ENCODE results near the gene POMP.
"Not testable (repeated sequence)": the region's sequence is repeated elsewhere in the genome, so short reads cannot be mapped to it uniquely, and the experiment has no call there.

The POMP gene

DNA sequence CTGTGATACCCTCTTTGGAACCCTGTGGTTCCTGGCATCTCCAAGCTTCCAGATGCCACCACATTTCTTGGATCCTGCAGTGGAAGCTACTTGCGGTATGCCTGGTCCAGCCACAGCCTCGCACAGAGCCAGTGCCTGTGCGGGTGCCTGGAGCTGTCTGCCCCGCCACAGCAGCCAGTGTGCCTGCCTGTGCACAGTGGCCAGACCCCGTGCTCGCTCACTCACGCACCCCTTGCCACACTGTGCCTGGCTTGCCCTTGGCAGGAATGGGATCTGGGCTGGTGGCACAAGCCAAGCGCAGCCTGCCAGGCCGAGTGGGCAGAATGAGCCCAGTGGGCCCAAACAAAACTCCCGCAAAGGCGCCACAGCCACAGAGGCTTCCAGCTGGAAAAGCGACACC is 26.2 kb downstream of the POMP start:
- no peak for DNase-seq (ENCODE audit: low read depth, low spot score)
- H3K27ac ChIP-seq, result no peak overlapping the region

DNA sequence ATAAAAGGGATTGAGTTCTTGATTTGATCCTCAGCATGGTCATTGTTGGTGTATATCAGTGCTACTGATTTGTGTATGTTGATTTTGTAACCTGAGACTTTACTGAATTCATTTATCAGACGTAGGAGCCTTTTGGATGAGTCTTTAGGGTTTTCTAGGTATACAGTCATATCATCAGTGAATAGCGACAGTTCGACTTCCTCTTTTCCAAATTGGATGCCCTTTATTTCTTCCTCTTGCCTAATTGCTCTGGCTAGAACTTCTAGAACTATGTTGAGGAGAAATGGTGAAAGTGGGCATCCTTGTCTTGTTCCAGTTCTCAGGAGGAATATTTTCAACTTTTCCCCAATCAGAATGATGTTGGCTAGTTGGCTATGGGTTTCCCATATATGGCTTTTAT is 27.0 kb downstream of the POMP start:
- no peak for DNase-seq (ENCODE audit: low read depth, low spot score)

DNA sequence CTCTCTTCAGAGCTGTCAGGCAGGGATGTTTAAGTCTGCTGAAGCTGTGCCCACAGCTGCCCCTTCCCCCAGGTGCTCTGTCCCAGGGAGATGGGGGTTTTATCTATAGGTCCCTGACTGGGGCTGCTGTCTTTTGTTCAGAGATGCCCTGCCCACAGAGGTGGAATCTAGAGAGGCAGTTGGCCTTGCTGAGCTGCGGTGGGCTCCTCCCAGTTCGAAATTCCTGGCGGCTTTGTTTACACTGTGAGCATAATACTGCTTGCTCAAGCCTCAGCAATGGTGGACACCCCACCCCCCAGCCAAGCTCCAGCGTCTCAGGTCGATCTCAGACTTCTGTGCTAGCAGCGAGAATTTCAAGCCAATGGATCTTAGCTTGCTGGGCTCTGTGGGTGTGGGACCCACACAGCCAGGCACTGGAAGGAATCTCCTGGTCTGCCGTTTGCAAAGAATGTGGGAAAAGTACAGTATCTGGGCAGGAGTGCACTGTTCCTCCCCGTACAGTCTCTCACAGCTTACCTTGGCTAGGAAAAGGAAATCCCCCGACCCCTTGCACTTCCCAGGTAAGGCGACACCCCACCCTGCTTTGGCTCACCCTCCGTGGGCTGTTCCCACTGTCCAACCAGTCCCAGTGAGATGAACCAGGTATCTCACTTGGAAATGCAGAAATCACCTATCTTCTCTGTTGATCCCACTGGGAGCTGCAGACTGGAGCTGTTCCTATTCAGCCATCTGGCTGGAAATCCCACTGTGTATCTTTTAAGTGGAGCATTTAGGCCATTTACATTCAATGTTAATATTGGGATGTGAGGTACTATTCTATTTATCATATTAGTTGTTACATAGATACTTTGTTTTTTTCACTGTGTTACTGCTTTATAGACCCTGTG is 34.9 kb downstream of the POMP start:
- H3K27ac ChIP-seq, result not testable (repeated sequence)
- peak; percentile 34 for DNase-seq (ENCODE audit: low read depth, low spot score)

More for the DNA sequence above, 27.0 kb downstream of the POMP start:
- H3K27ac ChIP-seq, result no peak overlapping the region

DNA sequence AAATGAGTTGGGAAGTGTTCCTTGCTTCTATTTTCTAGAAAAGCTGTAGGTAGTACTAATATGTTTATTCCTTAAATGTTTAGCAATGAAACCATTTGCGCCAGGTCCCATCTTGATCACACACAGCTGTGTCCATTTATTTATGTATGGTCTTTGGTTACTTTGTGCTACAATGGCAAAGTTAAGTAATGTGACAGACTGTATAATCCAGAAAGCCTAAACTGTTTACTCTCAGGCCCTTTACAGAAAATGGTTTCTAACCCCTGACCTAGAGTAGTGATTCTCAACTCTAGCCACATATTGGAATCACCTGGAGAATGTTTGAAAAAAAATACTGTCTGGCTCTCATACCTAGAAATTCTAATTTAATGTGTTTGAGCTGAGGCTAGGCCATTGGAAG is 38.5 kb downstream of the POMP start:
- no peak for DNase-seq (ENCODE audit: low read depth, low spot score)
- H3K27ac ChIP-seq, result no peak overlapping the region

DNA sequence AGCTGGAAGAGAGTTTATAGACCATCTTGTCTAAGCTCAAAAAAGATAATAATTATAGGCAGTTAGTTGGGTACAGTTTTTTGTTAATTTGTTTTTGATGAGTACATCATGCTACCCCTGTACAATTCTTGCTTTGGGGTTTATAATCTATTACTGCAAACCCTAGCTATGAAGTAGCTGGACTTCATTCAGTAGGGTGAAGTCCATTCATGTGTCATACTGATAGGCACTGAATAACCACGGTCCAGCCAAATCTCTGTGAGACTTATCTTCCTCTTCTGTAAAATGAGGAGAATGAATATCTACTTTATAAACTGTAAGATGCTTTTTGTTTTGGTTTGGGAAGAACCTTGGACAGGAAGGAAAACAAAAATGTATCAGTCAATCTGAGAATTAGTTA is 40.3 kb downstream of the POMP start:
- no peak overlapping the region for H3K27ac ChIP-seq
- DNase-seq (ENCODE audit: low read depth, low spot score), result no peak

DNA sequence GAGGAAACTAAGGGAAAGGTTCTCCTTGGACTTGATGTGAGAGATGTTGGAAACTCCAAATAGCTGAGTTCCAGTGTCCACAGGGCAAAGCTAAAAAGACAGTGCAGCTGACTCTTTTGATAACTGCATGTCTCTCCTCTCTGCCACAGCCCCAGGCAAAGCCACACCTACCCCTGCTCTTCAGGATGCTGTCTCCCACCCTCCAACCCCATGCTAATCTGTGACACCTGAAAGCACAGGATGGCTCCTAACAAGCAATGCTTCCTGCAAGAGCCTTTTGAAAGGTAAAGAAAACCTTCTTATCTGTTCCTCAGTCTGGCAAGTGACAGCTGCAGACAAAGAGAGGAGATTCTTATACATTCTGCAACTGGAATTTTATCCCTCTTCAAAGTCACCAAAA is 45.4 kb downstream of the POMP start:
- DNase-seq (ENCODE audit: low read depth, low spot score), result no peak
- H3K27ac ChIP-seq, result no peak overlapping the region

DNA sequence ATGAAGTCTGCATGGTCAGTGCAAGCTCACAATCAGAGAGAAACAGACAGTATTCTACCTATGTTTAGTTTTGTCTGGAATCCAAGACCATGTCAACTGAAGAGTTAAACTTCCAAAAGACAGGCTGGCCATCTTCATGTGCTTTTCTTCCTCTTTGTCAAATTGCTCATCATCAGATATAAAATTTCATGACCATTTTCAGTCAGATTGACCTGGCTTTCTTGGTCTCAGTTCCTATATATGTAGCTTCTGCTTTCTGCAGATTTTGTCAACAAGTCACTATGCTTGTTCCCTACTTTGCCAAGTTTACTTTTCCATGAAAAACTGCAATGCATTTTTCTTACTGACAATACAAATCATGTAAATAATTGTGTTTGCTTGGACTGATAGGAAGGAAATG is 46.0 kb downstream of the POMP start:
- no peak for DNase-seq (ENCODE audit: low read depth, low spot score)
- no peak overlapping the region for H3K27ac ChIP-seq

DNA sequence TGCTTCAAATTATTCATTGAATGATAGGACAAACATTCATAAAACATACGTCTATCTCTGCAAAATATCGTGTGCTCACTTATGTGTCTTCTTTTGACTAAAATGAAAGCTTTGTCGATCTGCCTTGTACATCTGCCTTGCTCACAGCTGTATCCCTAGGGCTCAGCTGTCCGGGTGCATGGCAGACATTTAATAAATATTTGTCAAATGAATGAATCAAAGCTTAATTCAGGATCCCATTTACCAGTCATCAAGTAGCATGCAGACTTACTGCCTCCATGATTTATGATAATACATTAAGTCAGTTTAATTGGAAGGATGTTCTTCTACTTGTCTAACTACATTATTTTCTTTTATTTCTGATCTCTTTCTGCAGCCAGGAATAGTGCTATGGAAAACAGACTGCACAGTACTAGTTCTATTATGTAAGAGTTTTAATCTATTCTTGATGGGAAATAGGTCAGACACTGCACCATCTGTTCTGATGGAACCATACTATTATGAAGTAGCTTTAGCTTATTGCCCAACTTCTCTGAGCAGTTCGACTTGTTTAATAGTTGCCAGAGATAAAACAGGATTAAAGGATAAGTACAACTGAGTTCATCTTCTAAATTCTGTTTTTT is 46.6 kb downstream of the POMP start:
- H3K27ac ChIP-seq, result no peak overlapping the region
- DNase-seq (ENCODE audit: low read depth, low spot score), result no peak

DNA sequence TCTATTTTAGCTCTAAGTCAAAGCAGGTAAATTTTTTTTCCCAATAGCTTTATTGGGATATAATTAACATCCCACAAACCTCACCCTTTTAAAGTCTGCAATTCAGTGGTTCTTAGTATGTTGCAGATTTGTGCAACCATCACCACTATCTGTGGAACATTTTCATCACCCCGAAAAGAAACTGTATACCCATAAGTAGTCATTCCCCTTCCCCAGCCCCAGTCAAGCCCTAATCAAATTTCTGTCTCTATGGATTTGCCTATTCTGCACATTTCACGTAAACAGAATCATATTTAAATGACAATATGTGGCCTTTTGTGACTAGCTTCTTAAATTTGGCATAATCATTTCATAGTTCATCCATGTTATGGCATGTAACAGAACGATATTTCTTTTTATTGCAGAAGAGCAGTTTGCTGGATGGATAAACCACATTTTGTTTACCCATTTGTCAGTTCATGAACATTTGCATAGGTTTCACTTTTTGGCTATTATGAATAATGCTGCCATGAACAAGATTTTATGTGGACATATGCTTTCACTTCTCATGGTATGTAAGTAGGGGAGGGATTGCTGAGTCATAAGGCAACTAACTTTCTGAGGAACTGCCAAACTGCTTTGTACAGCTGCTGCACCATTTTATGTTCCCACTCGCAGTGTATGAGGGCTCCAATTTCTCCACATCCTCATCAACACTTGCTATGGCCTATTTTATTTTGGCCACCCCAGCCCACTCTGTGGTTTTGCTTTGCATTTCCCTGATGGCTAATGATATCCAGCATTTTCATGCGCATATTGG is 48.9 kb downstream of the POMP start:
- DNase-seq (ENCODE audit: low read depth, low spot score), result peak; percentile 45

DNA sequence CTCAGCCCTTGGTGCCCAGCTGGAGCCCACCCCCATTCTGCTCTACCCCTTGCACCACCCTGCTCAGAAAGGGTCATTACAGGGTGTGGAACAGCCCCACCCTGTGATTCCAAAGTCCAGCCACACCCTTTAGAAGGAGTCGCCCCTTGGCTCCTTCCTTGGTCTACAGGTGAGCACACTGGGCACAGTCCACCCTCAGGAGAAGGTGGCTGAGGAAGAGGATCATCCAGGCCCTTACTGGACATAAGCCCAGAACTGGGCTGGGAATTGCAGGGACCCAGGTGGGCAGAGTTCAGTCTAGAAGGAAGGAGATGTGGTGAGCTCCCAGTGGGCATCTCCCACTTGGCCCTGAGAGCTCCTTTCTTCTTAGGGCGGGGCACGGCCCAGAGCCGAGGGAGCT is 51.2 kb downstream of the POMP start:
- DNase-seq (ENCODE audit: low read depth, low spot score), result no peak
- no peak overlapping the region for H3K27ac ChIP-seq

More for the DNA sequence above, 48.9 kb downstream of the POMP start:
- no peak overlapping the region for H3K27ac ChIP-seq

DNA sequence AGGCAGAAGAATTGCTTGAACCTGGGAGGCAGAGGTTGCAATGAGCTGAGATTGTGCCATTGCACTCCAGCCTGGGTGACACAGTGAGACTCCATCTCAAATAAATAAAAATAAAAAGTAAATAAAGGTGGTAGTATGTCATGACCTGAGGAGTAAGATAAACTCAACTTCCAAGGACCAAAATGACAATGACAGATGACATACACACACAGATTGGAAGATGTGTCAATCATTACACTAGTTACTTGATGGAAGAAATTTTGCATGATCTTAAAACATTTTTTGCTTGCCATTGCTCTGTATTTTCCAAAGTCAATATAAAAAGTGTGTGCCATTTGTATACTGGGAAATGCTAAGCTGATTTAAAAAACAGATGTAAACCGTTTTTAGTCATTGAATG is 55.7 kb downstream of the POMP start:
- no peak overlapping the region for H3K27ac ChIP-seq
- DNase-seq (ENCODE audit: low read depth, low spot score), result no peak

DNA sequence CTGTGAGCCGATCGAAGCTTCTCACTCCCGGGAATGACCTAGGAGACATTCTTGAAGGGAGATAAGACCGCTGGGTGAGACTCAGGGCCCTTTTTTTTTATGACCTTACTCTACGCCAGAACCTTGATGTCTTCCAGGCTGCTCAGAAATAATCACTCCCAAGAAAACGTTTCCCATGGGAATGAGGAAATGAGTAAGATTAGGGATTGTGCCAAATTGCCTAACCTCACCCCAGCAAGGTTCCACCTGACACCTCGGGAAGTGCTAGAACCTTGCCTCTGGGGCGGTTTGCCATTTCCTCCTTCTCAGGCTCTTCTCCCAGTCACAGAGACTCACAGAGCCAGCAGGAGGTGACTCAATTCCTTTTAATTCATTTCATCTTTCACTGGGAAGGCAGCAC is 57.6 kb downstream of the POMP start:
- H3K27ac ChIP-seq, result peak overlapping the region; percentile 13
- DNase-seq (ENCODE audit: low read depth, low spot score), result peak; percentile 45

DNA sequence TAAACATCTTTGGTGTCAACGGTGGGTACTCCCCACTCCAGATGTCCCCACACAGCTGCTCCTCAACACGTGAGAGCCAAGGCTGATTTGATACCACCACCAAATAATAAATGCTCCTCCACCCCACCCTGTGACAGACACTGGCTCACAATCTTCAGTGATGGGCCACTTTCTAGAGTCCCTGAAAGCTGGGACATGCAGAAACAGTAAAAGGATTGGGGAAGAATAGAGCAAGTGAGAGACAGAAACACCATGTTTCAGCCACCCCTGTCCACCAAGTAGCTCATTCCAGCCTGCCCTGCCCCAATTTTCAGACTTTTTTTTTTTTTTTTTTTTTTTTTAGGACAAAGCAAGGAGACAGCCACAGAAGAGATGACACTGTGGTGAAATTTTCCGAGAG is 58.2 kb downstream of the POMP start:
- no peak for DNase-seq (ENCODE audit: low read depth, low spot score)
- peak overlapping the region; percentile 13 for H3K27ac ChIP-seq

DNA sequence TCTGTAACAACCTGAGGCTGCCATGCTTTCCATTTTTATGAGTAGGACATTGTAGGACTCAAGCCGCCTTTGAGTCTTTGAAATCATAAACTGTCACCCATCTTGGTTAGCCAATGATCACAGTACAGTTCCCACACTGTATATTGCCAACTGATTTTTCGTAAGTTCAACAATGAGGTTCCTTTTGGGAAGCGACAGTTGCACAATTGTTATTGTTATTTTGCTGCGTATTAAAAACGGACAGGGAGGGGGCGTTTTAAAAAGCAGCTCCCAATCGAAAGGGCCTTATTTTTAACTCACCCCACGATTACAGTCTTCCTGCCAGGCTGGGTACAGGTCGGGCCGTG is 59.2 kb downstream of the POMP start:
- no peak overlapping the region for H3K27ac ChIP-seq
- DNase-seq (ENCODE audit: low read depth, low spot score), result no peak

DNA sequence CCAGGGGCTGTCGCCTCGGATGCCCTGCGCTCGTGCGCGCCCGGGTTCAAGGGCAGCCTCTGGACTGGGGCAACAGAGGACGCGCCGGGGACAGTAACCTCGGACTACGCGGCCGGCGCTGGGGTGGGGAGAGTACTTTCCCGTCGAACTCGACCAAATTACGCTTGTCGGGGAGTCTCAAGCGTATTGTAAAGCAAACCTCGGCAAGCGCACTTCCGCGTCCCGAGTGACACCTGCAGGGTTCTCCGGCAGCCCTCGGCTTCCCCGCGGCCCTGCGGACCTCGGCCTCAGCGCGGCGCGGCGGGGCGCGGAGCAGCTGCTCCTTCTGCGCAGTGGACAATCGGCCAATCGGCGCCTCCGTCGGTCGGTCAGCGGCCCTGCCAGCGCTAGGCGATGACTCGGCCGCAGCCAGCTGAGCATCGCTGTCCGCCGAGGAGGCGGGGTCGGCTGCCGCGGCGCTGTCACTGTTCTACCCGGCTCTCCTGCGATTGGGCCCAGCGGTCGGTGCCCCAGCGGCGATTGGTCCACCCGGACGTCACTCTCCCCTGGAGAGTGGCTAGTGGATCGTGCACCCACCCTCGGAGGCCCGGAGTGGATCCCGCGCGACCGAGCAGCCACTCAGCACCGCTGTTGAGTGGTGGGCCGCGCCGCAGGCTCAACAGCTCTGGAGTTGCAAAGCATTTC is 59.8 kb downstream of the POMP start, which contains the start of gene SLC46A3:
SLC46A3 (minus strand) TSS at position 428 of the 684 bp plus-strand sequence. CDS start 972 bp downstream, outside the sequence.
- no peak within 1 kb of the TSS for H3K27ac ChIP-seq
- peak; percentile 68 for DNase-seq (ENCODE audit: low read depth, low spot score)

DNA sequence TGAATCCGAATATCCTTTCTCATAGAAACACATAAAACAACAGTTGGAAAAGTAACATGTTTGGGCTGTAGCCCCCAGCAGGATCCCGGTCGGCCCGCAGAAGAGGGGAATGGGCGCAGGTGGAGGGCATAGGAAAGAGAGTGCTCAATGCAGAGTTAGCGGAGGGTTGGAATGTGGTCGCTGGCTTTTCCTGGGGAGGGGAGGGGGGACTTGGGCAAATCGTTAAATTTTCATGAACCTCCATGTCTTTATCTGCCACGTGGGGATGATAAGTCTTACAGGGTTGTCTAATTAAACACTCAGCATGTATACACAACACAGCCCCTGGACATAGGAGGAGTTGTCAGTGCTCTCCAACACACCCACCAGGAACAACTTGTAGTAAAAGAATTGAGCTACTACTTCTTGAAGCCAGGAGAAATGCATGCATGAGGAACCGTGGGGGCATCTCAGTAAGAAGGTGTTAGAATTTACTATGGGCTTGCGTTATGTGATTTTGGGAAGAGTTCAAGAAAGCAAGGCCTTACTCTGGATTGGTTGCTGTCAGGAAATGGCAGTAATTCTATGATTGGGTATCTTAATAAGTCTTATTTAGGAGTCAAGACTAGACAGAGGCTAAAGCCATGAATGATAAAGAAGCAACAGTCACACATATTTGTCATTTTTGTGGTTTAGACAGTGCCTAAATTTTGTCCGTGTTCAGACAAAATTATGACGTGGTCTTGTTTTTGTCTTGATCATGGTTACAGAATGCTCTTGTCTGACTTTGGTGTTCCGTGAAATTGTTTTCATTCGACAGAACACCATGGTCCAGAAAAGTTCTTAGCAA is 60.5 kb downstream of the POMP start:
- H3K27ac ChIP-seq, result no peak overlapping the region
- DNase-seq (ENCODE audit: low read depth, low spot score), result no peak

DNA sequence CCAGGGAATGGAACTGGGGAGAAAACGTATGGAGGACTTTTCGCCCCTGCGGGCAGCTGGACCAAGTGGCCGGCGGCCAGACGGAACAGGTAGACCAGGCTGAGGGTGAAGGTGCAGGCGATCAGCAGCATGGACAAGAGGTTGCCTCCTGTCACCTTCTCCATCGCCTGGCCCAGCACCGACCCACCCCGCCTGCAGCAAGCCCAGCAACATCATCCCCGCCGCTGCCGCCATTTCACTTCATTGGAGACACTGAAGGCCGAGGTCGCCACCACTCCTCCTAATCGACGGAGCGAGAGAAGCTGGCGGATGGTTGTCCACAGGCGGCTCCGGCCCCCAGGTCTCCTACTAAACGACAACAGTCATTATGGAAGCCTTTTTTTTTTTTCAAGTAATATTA is 64.9 kb downstream of the POMP start:
- H3K27ac ChIP-seq, result no peak overlapping the region
- DNase-seq (ENCODE audit: low read depth, low spot score), result no peak

DNA sequence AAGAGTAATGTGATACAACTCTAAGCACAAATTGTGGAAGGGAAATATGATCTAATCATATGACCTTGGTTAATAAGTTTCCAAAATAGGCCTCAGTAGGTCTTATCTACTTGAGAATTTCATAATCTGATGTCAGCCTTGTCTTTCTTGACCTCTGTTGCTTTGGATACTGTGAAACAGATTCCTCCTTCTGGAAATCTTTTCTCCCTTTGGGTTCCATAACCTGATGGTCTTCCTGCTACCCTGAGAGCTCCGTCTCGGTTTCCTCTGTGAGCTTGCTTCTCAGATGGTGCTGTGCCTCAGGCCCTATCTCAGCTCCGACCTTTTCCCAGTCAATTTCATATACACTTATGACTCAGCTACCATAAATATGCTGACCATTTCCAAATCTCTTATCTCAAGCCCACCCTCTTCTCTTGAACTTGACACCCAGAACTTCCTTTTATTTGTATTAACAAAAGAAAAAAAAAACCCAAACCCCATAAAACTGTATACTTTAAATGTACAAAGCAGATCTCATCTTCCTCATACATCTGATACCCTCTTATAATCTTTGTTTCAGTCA is 66.2 kb downstream of the POMP start:
- no peak overlapping the region for H3K27ac ChIP-seq
- DNase-seq (ENCODE audit: low read depth, low spot score), result no peak

Measured in epithelial cell of prostate (primary cell).